H1 (cell line): Measurements from ENCODE around the gene FUT2. TPM values are rescaled to one million over a fixed set of nuclear protein-coding genes. Genes with fewer than 3 reads are reported as not detected.
A peak's percentile ranks its signal among the peaks of the same experiment; 100 is the strongest.

ENCODE experiments used
- CTCF ChIA-PET: fragments of 300-600 bp; sonication (Branson Sonifier 250); formaldehyde crosslinking; loops from one replicate; lab custom pipeline; 2021; ENCODE audit not compliant: partially characterized antibody; lab: Charles Lee
- POLR2A ChIA-PET: fragments of 300-600 bp; sonication (Branson Sonifier 250); formaldehyde crosslinking; loops from one replicate; lab custom pipeline; 2021; ENCODE audit warnings: inconsistent platforms; ENCODE audit not compliant: partially characterized antibody; lab: Charles Lee
- DNase-seq, 2 experiments: peaks; one replicate each; pipeline versions ENCODE4 v3.0.0 to v3.0.0-alpha.2; 2010 to 2022; ENCODE audit warnings: low spot score in 2 of 2, low read depth in 1 of 2, mixed read lengths in 1 of 2
- FAIRE-seq: peaks from 2 replicates; lab custom pipeline; 2011; peaks lifted over from hg19 to GRCh38; lab: Jason Lieb, UNC
- H2AFZ ChIP-seq: 2 replicates; pipeline ENCODE4 v1.8.1; 2012; ENCODE audit warnings: low read length, inconsistent platforms
- H2AK5ac ChIP-seq: 2 replicates; pipeline ENCODE4 v1.6.1; 2013; ENCODE audit warnings: low read depth, low read length
- H2BK120ac ChIP-seq: replicated peaks from 2 replicates; pipeline ENCODE3; 2013; ENCODE audit warnings: low read depth, low read length, inconsistent platforms
- H2BK12ac ChIP-seq: 2 replicates; pipeline ENCODE4 v1.6.1; 2013; ENCODE audit warnings: low read depth, low read length
- H2BK15ac ChIP-seq: 2 replicates; pipeline ENCODE4 v1.6.1; 2013; ENCODE audit warnings: low read length
- H2BK20ac ChIP-seq: 2 replicates; pipeline ENCODE4 v1.6.1; 2013; ENCODE audit warnings: low read length
- H2BK5ac ChIP-seq: 2 replicates; pipeline ENCODE4 v1.6.1; 2013; ENCODE audit warnings: low read depth, low read length
- H3K14ac ChIP-seq: 2 replicates; pipeline ENCODE4 v1.6.1; 2013; ENCODE audit warnings: inconsistent platforms; ENCODE audit not compliant: insufficient read length
- H3K18ac ChIP-seq: 2 replicates; pipeline ENCODE4 v1.6.1; 2013; ENCODE audit warnings: low read length; ENCODE audit errors: extremely low read depth
- H3K23ac ChIP-seq: 2 replicates; pipeline ENCODE4 v1.6.1; 2013; ENCODE audit warnings: inconsistent platforms; ENCODE audit not compliant: insufficient read length
- H3K23me2 ChIP-seq: 2 replicates; pipeline ENCODE4 v1.6.1; 2013; ENCODE audit warnings: low read depth, low read length
- H3K27ac ChIP-seq: 2 replicates; pipeline ENCODE4 v1.6.1; 2011; ENCODE audit warnings: low read depth, low read length, inconsistent platforms
- H3K27me3 ChIP-seq, 4 experiments: replicated peaks in 1 of 4; 1 replicate in 1 of 4; 2 replicates in 3 of 4; pipeline versions ENCODE4 v1.6.1 to v1.8.1; 2011 to 2013; ENCODE audit warnings: low read length in 3 of 4, mild to moderate bottlenecking in 3 of 4, inconsistent platforms in 2 of 4, mixed read lengths in 2 of 4, moderate library complexity in 1 of 4; ENCODE audit not compliant: control insufficient read depth in 3 of 4, insufficient read depth in 3 of 4; ENCODE audit errors: extremely low read depth in 1 of 4
- H3K36me3 ChIP-seq, 4 experiments: 2 replicates each; pipeline versions ENCODE4 v1.6.1 to v1.8.1; 2011 to 2013; ENCODE audit warnings: mild to moderate bottlenecking in 4 of 4, low read length in 3 of 4, moderate library complexity in 2 of 4, control low read depth in 1 of 4, inconsistent platforms in 1 of 4; ENCODE audit not compliant: insufficient read depth in 4 of 4, control insufficient read depth in 2 of 4
- H3K4ac ChIP-seq: replicated peaks from 2 replicates; pipeline ENCODE3; 2013; ENCODE audit warnings: low read length, low read depth, mixed read lengths, inconsistent platforms; ENCODE audit not compliant: insufficient read length
- H3K4me1 ChIP-seq, 4 experiments: replicated peaks in 1 of 4; 1 replicate in 1 of 4; 2 replicates in 3 of 4; pipeline versions ENCODE4 v1.6.1 to v1.8.1; 2011 to 2013; ENCODE audit warnings: low read length in 3 of 4, inconsistent platforms in 2 of 4, mixed read lengths in 1 of 4; ENCODE audit not compliant: insufficient read depth in 4 of 4, control insufficient read depth in 3 of 4
- H3K4me2 ChIP-seq, 2 experiments: 2 replicates each; pipeline versions ENCODE4 v1.6.1 to v1.8.1; 2011 to 2013; ENCODE audit warnings: low read depth in 2 of 2, low read length in 2 of 2, control low read depth in 1 of 2, inconsistent platforms in 1 of 2, mild to moderate bottlenecking in 1 of 2; ENCODE audit not compliant: insufficient read depth in 1 of 2
- H3K4me3 ChIP-seq, 4 experiments: fragments of 200-600, 300-600 bp in 1 of 4; sonication (generic), shearing (Covaris generic), sonication (Bioruptor Twin) in 1 of 4; 2 replicates each; pipeline versions ENCODE4 v1.5.1 to v1.8.1; 2011 to 2016; ENCODE audit warnings: low read length in 4 of 4, low read depth in 3 of 4, control low read depth in 2 of 4, inconsistent platforms in 2 of 4, mild to moderate bottlenecking in 2 of 4, mixed read lengths in 1 of 4, moderate library complexity in 1 of 4; ENCODE audit not compliant: insufficient read depth in 2 of 4; ENCODE audit errors: extremely low read depth in 1 of 4
- H3K56ac ChIP-seq: replicated peaks from 2 replicates; pipeline ENCODE3; 2013; ENCODE audit warnings: low read depth, mild to moderate bottlenecking, mixed read lengths, low read length, inconsistent platforms; ENCODE audit not compliant: insufficient read length
- H3K79me1 ChIP-seq: 2 replicates; pipeline ENCODE4 v1.6.1; 2013; ENCODE audit warnings: low read depth, low read length, control low read depth
- H3K79me2 ChIP-seq, 2 experiments: 2 replicates each; pipeline versions ENCODE4 v1.6.1 to v1.8.1; 2012 to 2013; ENCODE audit warnings: low read length in 2 of 2, mild to moderate bottlenecking in 2 of 2, inconsistent platforms in 1 of 2; ENCODE audit not compliant: insufficient read depth in 2 of 2, control insufficient read depth in 1 of 2
- H3K9ac ChIP-seq, 4 experiments: replicated peaks in 1 of 4; 1 replicate in 1 of 4; 2 replicates in 3 of 4; pipeline versions ENCODE4 v1.6.1 to v1.8.1; 2011 to 2013; ENCODE audit warnings: low read depth in 3 of 4, low read length in 3 of 4, control low read depth in 2 of 4, mild to moderate bottlenecking in 2 of 4, moderate library complexity in 2 of 4, inconsistent platforms in 1 of 4; ENCODE audit errors: extremely low read depth in 1 of 4
- H3K9me3 ChIP-seq, 2 experiments: 2 replicates each; pipeline versions ENCODE4 v1.6.1 to v1.8.1; 2012 to 2013; ENCODE audit warnings: mild to moderate bottlenecking in 2 of 2, moderate library complexity in 2 of 2, control low read depth in 1 of 2, inconsistent platforms in 1 of 2, low read depth in 1 of 2, low read length in 1 of 2, mixed read lengths in 1 of 2; ENCODE audit not compliant: insufficient read depth in 2 of 2
- H4K20me1 ChIP-seq, 2 experiments: replicated peaks in 1 of 2; 2 replicates each; pipeline versions ENCODE3 to v1.8.1; 2011 to 2013; ENCODE audit warnings: inconsistent platforms in 2 of 2, low read length in 2 of 2, mild to moderate bottlenecking in 1 of 2; ENCODE audit not compliant: insufficient read depth in 2 of 2, control insufficient read depth in 1 of 2
- H4K5ac ChIP-seq: 2 replicates; pipeline ENCODE4 v1.6.1; 2013; ENCODE audit warnings: low read length, low read depth, mixed read lengths, inconsistent platforms; ENCODE audit not compliant: insufficient read length
- H4K8ac ChIP-seq: 2 replicates; pipeline ENCODE4 v1.8.0; 2013; ENCODE audit warnings: mild to moderate bottlenecking, moderate library complexity, low read length, inconsistent platforms; ENCODE audit not compliant: insufficient read depth; ENCODE audit errors: extremely low read depth
- H4K91ac ChIP-seq: replicated peaks from 2 replicates; pipeline ENCODE3; 2013; ENCODE audit warnings: low read length, mixed read lengths, inconsistent platforms; ENCODE audit not compliant: insufficient read length
- CHD2 ChIP-seq: IDR thresholded peaks from 2 replicates; pipeline ENCODE4 v1.6.1; 2012; ENCODE audit warnings: low read length, improper control_type of control experiment
- CTCF ChIP-seq, 3 experiments: IDR thresholded peaks; 1 replicate in 2 of 3; 2 replicates in 1 of 3; pipeline versions ENCODE4 v1.5.1 to v1.6.1; 2011; ENCODE audit warnings: low read length in 3 of 3, mild to moderate bottlenecking in 3 of 3, inconsistent platforms in 2 of 3, low read depth in 1 of 3, moderate library complexity in 1 of 3; ENCODE audit not compliant: insufficient read depth in 1 of 3; ENCODE audit errors: control extremely low read depth in 1 of 3
- RNF2 ChIP-seq: fragments of 200-900, 300-1000 bp; sonication (generic); IDR thresholded peaks from 2 replicates; pipeline ENCODE4 v1.7.1; 2016; ENCODE audit warnings: borderline replicate concordance, low read depth, mild to moderate bottlenecking, antibody characterized with exemption, low read length; ENCODE audit not compliant: poor library complexity, severe bottlenecking; ENCODE audit errors: missing control alignments
- SP1 ChIP-seq: IDR thresholded peaks from 2 replicates; pipeline ENCODE4 v1.6.1; 2011; ENCODE audit warnings: low read depth, low read length
- TAF1 ChIP-seq: IDR thresholded peaks from 2 replicates; pipeline ENCODE4 v1.6.1; 2011; ENCODE audit warnings: mild to moderate bottlenecking, low read depth, low read length
- ZNF274 ChIP-seq: IDR thresholded peaks from 2 replicates; pipeline ENCODE4 v1.7.0; 2012; ENCODE audit warnings: low read length, borderline replicate concordance; ENCODE audit errors: extremely low read depth
- WGBS, 2 experiments: shearing (Covaris generic) in 1 of 2; methylation state at CpG; one replicate each; pipeline versions ENCODE4 v1.1.6 to v1.1.7; 2013 to 2015; ENCODE audit warnings: low lambda C conversion rate in 2 of 2, mixed read lengths in 2 of 2, inconsistent platforms in 1 of 2, low coverage in 1 of 2, missing lambda C conversion rate in 1 of 2; ENCODE audit not compliant: insufficient replicate concordance in 2 of 2, insufficient coverage in 1 of 2, insufficient read length in 1 of 2; ENCODE audit errors: extremely low coverage in 1 of 2, missing lambda C conversion rate in 1 of 2; 5-methylcytosine and 5-hydroxymethylcytosine counted together
- polyA plus RNA-seq, 7 experiments: library from polyadenylated mRNA; depleted of rRNA in 3 of 7; stranded (reverse) in 5 of 7; unstranded in 2 of 7; fragments of >200 nt in 5 of 7; fragments of 200-250 nt in 2 of 7; gene quantifications; 1 replicate in 5 of 7; 2 replicates in 1 of 7; 4 replicates in 1 of 7; pipeline versions ENCODE4 v1.2.1 to v1.2.3, GENCODE V29; 2011 to 2013; ENCODE audit warnings: missing spikeins in 2 of 7, mixed read lengths in 2 of 7
- total RNA-seq: library from RNA; stranded (reverse); fragmentation: NEBNext Ultra II Directional; extraction: Animal tissue kit (Norgen Biotek cat#: 25700); gene quantifications from 2 replicates; pipeline ENCODE4 v1.2.1, GENCODE V29; 2021

FUT2 gene
- total and polyA plus RNA-seq, 2 of the 8 experiments (the other 6 are each of a cell fraction or from before 2014, with no cell fraction given) = 5.0 to 5.6 TPM

- H3K9me3 ChIP-seq = no peaks in the 10 kb centered on the region
- H3K56ac ChIP-seq = no peak overlapping the region
- CTCF ChIA-PET = interaction anchor here (0.8 to 3.6 kb wide), 5 partner anchors 9 to 69 kb away, joined by 3 to 23 read pairs (median 10); no protein-coding TSS in a partner anchor
- no peaks in the 10 kb centered on the region for H3K79me2 ChIP-seq
- H2BK12ac ChIP-seq = no peak overlapping the region; the same call in 1 of the 2 replicates
- no peak overlapping the region for H2BK120ac ChIP-seq
- 0 out of 2 replicates have a peak overlapping the region, but pooled peaks have one; percentile 13 for H3K18ac ChIP-seq
- H3K9ac ChIP-seq = no peak overlapping the region
- no peak overlapping the region for H3K27ac ChIP-seq
- peaks cover 5 to 26% (median 22%) of the 10 kb centered on the region in 4 experiments for H3K4me1 ChIP-seq
- H3K4ac ChIP-seq = no peak overlapping the region
- H3K36me3 ChIP-seq = no peaks in the 10 kb centered on the region
- peaks cover 10% of the 10 kb centered on the region; the same call in 1 of the 2 replicates for H3K23me2 ChIP-seq
- 60% methylated on average over 19 of the region's 22 CpGs; no CpG with 5 or more reads in 1 of the 2 experiments for WGBS, 2 experiments
- no peaks in the 10 kb centered on the region for H3K79me1 ChIP-seq
- FAIRE-seq = peak; percentile 77
- POLR2A ChIA-PET = interaction anchor here (0.6 to 4.5 kb wide), 14 partner anchors 9 to 107 kb away, joined by 3 to 22 read pairs (median 4); partner anchors contain the start of genes CA11, FUT2, IZUMO1 and NTN5
- H4K8ac ChIP-seq = no peak overlapping the region
- no peak overlapping the region for H4K91ac ChIP-seq
- no peak overlapping the region for H4K5ac ChIP-seq
- no peak overlapping the region for H2AFZ ChIP-seq
- peak overlapping the region in 1 of 2 experiments; percentile 75; a peak in 3 of 4 replicates for H3K4me2 ChIP-seq
- H4K20me1 ChIP-seq = no peaks in the 10 kb centered on the region
- H3K4me3 ChIP-seq = peak overlapping the region in 1 of 4 experiments; percentile 12; a peak in 1 of 8 replicates
- H2BK20ac ChIP-seq = no peak overlapping the region
- H2BK5ac ChIP-seq = no peak overlapping the region
- no peak overlapping the region for H2BK15ac ChIP-seq
- DNase-seq = no peak
- no peak overlapping the region for H2AK5ac ChIP-seq
- H3K27me3 ChIP-seq = peaks cover 3 to 19% (median 12%) of the 10 kb centered on the region in 4 experiments; a peak in 6 of 7 replicates
- H3K14ac ChIP-seq = no peak overlapping the region
- H3K23ac ChIP-seq = no peak overlapping the region
- TF ChIP-seq ZNF274 (no peak), CHD2 (no peak), CTCF (IDR thresholded peaks at IDR 0.05; ENCODE audit: control extremely low read depth in 1 of 3, insufficient read depth in 1 of 3, low read depth in 1 of 3, low read length in 3 of 3) (no peak), RNF2 (no peak), SP1 (peak; percentile 56; the same call in 1 of the 2 replicates), TAF1 (peak; percentile 52; the same call in 1 of the 2 replicates)
Observed at GRCh38 chr19:48737360-48737998, 41.7 kb downstream of the FUT2 start.
